Measurements from ENCODE around the gene HTD2.

Gene HTD2

DNA sequence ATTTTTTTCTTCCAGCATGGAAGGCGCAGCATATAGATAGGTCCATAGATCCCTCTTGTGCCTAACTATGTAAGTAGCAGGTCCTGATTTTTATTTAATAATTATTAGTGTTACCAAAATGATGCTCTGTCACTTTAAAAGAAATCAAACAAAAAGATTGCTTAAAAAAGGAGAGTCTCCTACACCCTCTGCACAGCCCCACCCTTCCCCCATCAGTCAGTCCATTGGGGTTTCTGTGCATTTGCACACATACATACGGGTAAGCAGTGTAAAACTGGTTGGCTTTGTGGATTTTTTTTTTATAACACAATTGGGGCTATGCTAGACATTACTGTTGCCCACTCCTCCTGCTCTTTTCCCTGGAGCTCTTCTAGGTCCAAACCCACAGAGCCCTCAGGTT is 7.2 kb upstream of the HTD2 start:
- TF ChIP-seq Cebpa-rat (IDR thresholded peaks at IDR 0.05) = no peak
- Histone ChIP-seq H3K27ac (no peak overlapping the region), H3K4me3 (no peak overlapping the region), H3K36me3 (0 out of 22 replicates have a peak, but pooled peaks cover 0 to 5% (median 0%) of the 10 kb centered on the region in 11 experiments), H3K27me3 (no peaks in the 10 kb centered on the region), H3K9ac (no peak overlapping the region), H4K20me1 (no peaks in the 10 kb centered on the region), H3K4me2 (no peak overlapping the region), H3K9me3 (replicated peaks in 1 of 11) (peaks cover 8 to 24% (median 12%) of the 10 kb centered on the region in 11 experiments; a peak in 18 of 22 replicates), H3K4me1 (no peaks in the 10 kb centered on the region)

GRCh38 chr3:58299839-58300516 is 6.3 kb upstream of the HTD2 start:
- H3K36me3 ChIP-seq = 0 out of 22 replicates have a peak, but pooled peaks cover 0 to 1% (median 0%) of the 10 kb centered on the region in 11 experiments
- no peak overlapping the region for H3K4me3 ChIP-seq
- H3K4me2 ChIP-seq = no peak overlapping the region
- no peaks in the 10 kb centered on the region for H3K4me1 ChIP-seq
- no peak overlapping the region for H3K9ac ChIP-seq
- H4K20me1 ChIP-seq = no peaks in the 10 kb centered on the region
- H3K27me3 ChIP-seq = no peaks in the 10 kb centered on the region
- H3K9me3 ChIP-seq (replicated peaks in 1 of 11) = peaks cover 8 to 20% (median 12%) of the 10 kb centered on the region in 11 experiments; a peak in 18 of 22 replicates
- no peak for TF ChIP-seq Cebpa-rat (IDR thresholded peaks at IDR 0.05)
- no peak overlapping the region for H3K27ac ChIP-seq

- peak overlapping the region; percentile 90 to 98 (median 95) for H3K4me2 ChIP-seq
- H3K4me3 ChIP-seq = peak overlapping the region; percentile 72 to 86 (median 77)
- no peaks in the 10 kb centered on the region for H3K27me3 ChIP-seq
- no peaks in the 10 kb centered on the region for H3K9me3 ChIP-seq (replicated peaks in 1 of 11)
- peak overlapping the region; percentile 90 to 99 (median 95); a peak in 19 of 22 replicates for H3K27ac ChIP-seq
- peaks cover 42 to 50% (median 49%) of the 10 kb centered on the region in 11 experiments for H3K36me3 ChIP-seq
- H4K20me1 ChIP-seq = peaks cover 38 to 56% (median 49%) of the 10 kb centered on the region in 11 experiments; a peak in 21 of 22 replicates
- H3K4me1 ChIP-seq = peaks cover 16 to 26% (median 21%) of the 10 kb centered on the region in 10 experiments
- H3K9ac ChIP-seq = peak overlapping the region; percentile 84 to 98 (median 94)
- no peak for TF ChIP-seq Cebpa-rat (IDR thresholded peaks at IDR 0.05)
Observed at GRCh38 chr3:58307639-58308215, 1.4 kb downstream of the HTD2 start.

DNA sequence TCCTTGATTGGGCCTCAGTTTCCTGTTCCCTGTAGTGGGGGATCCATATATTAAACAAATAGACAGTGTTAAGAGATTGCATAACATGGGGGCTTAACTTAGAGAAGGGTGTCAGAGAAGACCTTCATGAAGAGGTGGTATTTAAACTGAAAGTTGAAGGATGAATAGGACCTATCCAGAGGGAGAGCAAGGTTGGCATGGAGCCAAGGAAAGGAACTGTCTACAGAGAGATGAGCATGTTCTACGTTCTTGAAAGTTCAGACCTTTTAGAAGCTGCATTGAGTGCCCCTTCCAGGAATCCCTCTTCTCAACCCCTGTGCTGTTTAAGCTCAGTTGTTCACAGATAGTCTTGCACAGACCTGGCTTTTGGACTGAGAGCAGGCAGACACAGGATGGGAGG is 2.4 kb downstream of the HTD2 start:
- H3K27ac ChIP-seq = peak overlapping the region in 1 of 11 experiments; percentile 10; a peak in 2 of 22 replicates
- peaks cover 38 to 65% (median 58%) of the 10 kb centered on the region in 11 experiments; a peak in 21 of 22 replicates for H4K20me1 ChIP-seq
- H3K36me3 ChIP-seq = peaks cover 52 to 60% (median 59%) of the 10 kb centered on the region in 11 experiments
- no peak overlapping the region for H3K4me3 ChIP-seq
- H3K4me1 ChIP-seq = peaks cover 16 to 26% (median 21%) of the 10 kb centered on the region in 10 experiments
- H3K4me2 ChIP-seq = peak overlapping the region; percentile 90 to 98 (median 95); a peak in 20 of 22 replicates
- peak overlapping the region in 10 of 11 experiments; percentile 84 to 98 (median 94); a peak in 18 of 22 replicates for H3K9ac ChIP-seq
- TF ChIP-seq Cebpa-rat (IDR thresholded peaks at IDR 0.05) = no peak
- no peaks in the 10 kb centered on the region for H3K9me3 ChIP-seq (replicated peaks in 1 of 11)
- H3K27me3 ChIP-seq = no peaks in the 10 kb centered on the region

- Histone ChIP-seq H3K4me2 (peak overlapping the region in 4 of 11 experiments; percentile 32 to 75 (median 58); a peak in 8 of 22 replicates), H3K27ac (peak overlapping the region in 5 of 11 experiments; percentile 15 to 52 (median 30); a peak in 7 of 22 replicates), H3K36me3 (peaks cover 70 to 100% (median 84%) of the 10 kb centered on the region in 11 experiments), H3K9ac (0 out of 22 replicates have a peak overlapping the region, but pooled peaks of 1 of the 11 experiments have one; percentile 5), H3K4me1 (peaks cover 0 to 38% (median 8%) of the 10 kb centered on the region in 10 experiments; a peak in 10 of 20 replicates), H3K4me3 (no peak overlapping the region), H4K20me1 (peaks cover 0 to 89% (median 69%) of the 10 kb centered on the region in 11 experiments; a peak in 19 of 22 replicates), H3K27me3 (no peaks in the 10 kb centered on the region), H3K9me3 (replicated peaks in 1 of 11) (no peaks in the 10 kb centered on the region)
- no peak for TF ChIP-seq Cebpa-rat (IDR thresholded peaks at IDR 0.05)
Observed at GRCh38 chr3:58317811-58318210, 11.5 kb downstream of the HTD2 start.

GRCh38 chr3:58321791-58322190 is 15.5 kb downstream of the HTD2 start:
- Histone ChIP-seq H3K4me2 (no peak overlapping the region), H3K4me1 (peaks cover 16 to 45% (median 25%) of the 10 kb centered on the region in 10 experiments), H3K36me3 (peaks cover 30 to 62% (median 45%) of the 10 kb centered on the region in 11 experiments), H4K20me1 (peaks cover 0 to 50% (median 32%) of the 10 kb centered on the region in 11 experiments; a peak in 18 of 22 replicates), H3K27me3 (no peaks in the 10 kb centered on the region), H3K9me3 (replicated peaks in 1 of 11) (no peaks in the 10 kb centered on the region), H3K4me3 (no peak overlapping the region), H3K27ac (no peak overlapping the region), H3K9ac (no peak overlapping the region)
- no peak for TF ChIP-seq Cebpa-rat (IDR thresholded peaks at IDR 0.05)

GRCh38 chr3:58322793-58323192 is 16.5 kb downstream of the HTD2 start:
- no peak overlapping the region for H3K4me3 ChIP-seq
- no peaks in the 10 kb centered on the region for H3K9me3 ChIP-seq (replicated peaks in 1 of 11)
- no peak overlapping the region for H3K27ac ChIP-seq
- H3K36me3 ChIP-seq = peaks cover 21 to 52% (median 35%) of the 10 kb centered on the region in 11 experiments
- peaks cover 16 to 35% (median 26%) of the 10 kb centered on the region in 10 experiments for H3K4me1 ChIP-seq
- TF ChIP-seq Cebpa-rat (IDR thresholded peaks at IDR 0.05) = no peak
- no peaks in the 10 kb centered on the region for H3K27me3 ChIP-seq
- H4K20me1 ChIP-seq = peaks cover 0 to 40% (median 25%) of the 10 kb centered on the region in 11 experiments; a peak in 16 of 22 replicates
- H3K9ac ChIP-seq = no peak overlapping the region
- no peak overlapping the region for H3K4me2 ChIP-seq

- H3K27me3 ChIP-seq = no peaks in the 10 kb centered on the region
- H3K4me2 ChIP-seq = no peak overlapping the region
- TF ChIP-seq Cebpa-rat (IDR thresholded peaks at IDR 0.05) = no peak
- peaks cover 0 to 30% (median 15%) of the 10 kb centered on the region in 11 experiments; a peak in 14 of 22 replicates for H4K20me1 ChIP-seq
- no peaks in the 10 kb centered on the region for H3K9me3 ChIP-seq (replicated peaks in 1 of 11)
- H3K4me3 ChIP-seq = no peak overlapping the region
- no peak overlapping the region for H3K9ac ChIP-seq
- peaks cover 11 to 42% (median 25%) of the 10 kb centered on the region in 11 experiments for H3K36me3 ChIP-seq
- H3K4me1 ChIP-seq = peaks cover 12 to 27% (median 24%) of the 10 kb centered on the region in 10 experiments
- no peak overlapping the region for H3K27ac ChIP-seq
Observed at GRCh38 chr3:58323529-58324390, 17.4 kb downstream of the HTD2 start.
